Central memory CD4-positive, alpha-beta T cell (primary cell): ENCODE data around the gene EMILIN2.
"Not testable (repeated sequence)": the region's sequence is repeated elsewhere in the genome, so short reads cannot be mapped to it uniquely, and the experiment has no call there.

Experiments used
- DNase-seq: peaks from one replicate; pipeline ENCODE4 v3.0.0; 2022

EMILIN2 gene

GRCh38 chr18:2847317-2848246 lies 776 bp downstream of the EMILIN2 start:
- DNase-seq: no peak

GRCh38 chr18:2848247-2849246 lies 1.7 kb downstream of the EMILIN2 start:
- no peak for DNase-seq

- no peak for DNase-seq
These were observed 4.0 kb downstream of the EMILIN2 start for GRCh38 chr18:2850816-2851215.

GRCh38 chr18:2851771-2852170 lies 5.0 kb downstream of the EMILIN2 start:
- DNase-seq: no peak

GRCh38 chr18:2852460-2852859 lies 5.7 kb downstream of the EMILIN2 start:
- not testable (repeated sequence) for DNase-seq

GRCh38 chr18:2853173-2853925 lies 6.5 kb downstream of the EMILIN2 start:
- DNase-seq: no peak

GRCh38 chr18:2853926-2854664 lies 7.3 kb downstream of the EMILIN2 start:
- DNase-seq: no peak

GRCh38 chr18:2854875-2855274 lies 8.1 kb downstream of the EMILIN2 start:
- DNase-seq: no peak

GRCh38 chr18:2855560-2856350 lies 8.9 kb downstream of the EMILIN2 start:
- no peak for DNase-seq

- DNase-seq: no peak
These were observed 9.9 kb downstream of the EMILIN2 start for GRCh38 chr18:2856547-2857170.

- DNase-seq: no peak
These were observed 10.8 kb downstream of the EMILIN2 start for GRCh38 chr18:2857491-2858131.

- DNase-seq: not testable (repeated sequence)
These were observed 13.6 kb downstream of the EMILIN2 start for GRCh38 chr18:2860397-2860796.

GRCh38 chr18:2863997-2864396 lies 17.2 kb downstream of the EMILIN2 start:
- DNase-seq: not testable (repeated sequence)

- DNase-seq: not testable (repeated sequence)
These were observed 19.7 kb downstream of the EMILIN2 start for GRCh38 chr18:2866465-2866864.

- no peak for DNase-seq
These were observed 22.4 kb downstream of the EMILIN2 start for GRCh38 chr18:2869207-2869606.

- no peak for DNase-seq
These were observed 24.4 kb downstream of the EMILIN2 start for GRCh38 chr18:2871111-2871720.

GRCh38 chr18:2872095-2872494 lies 25.3 kb downstream of the EMILIN2 start:
- DNase-seq: no peak

GRCh38 chr18:2874765-2875164 lies 28.0 kb downstream of the EMILIN2 start:
- DNase-seq: no peak

GRCh38 chr18:2878656-2879330 lies 32.0 kb downstream of the EMILIN2 start:
- DNase-seq: no peak
